GM12865 (cell line): ENCODE data around the gene JAK3.

ENCODE experiments used
- DNase-seq: peaks from one replicate; pipeline ENCODE4 v3.0.0; 2010; ENCODE audit warnings: low read depth
- H3K4me3 ChIP-seq: 2 replicates; pipeline ENCODE4 v1.5.1; 2011; ENCODE audit warnings: mild to moderate bottlenecking, low read depth, low read length, control low read depth
- TF ChIP-seq, protein P1 (sequence below): IDR thresholded peaks from 2 replicates; pipeline ENCODE4 v1.5.1; 2011; ENCODE audit warnings: low read length, control low read depth, low read depth, inconsistent platforms; ENCODE audit not compliant: insufficient read depth; ENCODE audit errors: missing control alignments

The JAK3 gene

DNA sequence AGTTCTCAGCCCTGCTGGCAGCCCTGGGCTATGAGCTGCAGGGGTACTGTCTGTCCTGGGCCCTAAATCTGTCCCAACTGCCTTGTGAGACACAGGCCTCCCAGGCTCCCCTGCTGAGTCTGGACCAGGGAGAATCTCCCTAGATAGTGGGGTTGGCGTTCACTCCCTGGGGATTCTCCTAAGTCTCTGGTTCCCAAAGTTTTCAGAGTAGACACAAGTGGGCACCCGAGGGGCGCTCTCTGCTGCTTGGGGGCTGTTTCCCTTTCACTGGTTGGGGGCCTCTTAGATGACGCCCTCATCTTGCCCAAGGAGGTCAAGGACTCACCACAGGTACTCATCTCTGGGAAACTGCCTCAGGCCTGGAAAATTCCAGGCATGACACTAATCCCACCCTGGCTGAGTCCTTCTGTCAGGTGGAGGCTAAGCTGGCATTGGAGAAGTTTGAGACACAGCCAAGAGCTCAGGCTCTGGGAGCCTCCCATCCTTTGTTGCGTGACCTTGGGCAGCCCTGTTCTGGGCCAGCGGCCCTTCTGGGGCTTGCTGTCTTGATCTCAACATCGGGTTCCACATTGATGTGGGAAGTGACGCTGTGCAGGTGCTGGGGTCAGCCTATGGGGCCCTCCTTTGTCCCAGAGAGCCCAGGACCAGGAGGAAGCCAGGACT, 15.9 kb upstream of the JAK3 start:
- TF ChIP-seq, protein P1, sequence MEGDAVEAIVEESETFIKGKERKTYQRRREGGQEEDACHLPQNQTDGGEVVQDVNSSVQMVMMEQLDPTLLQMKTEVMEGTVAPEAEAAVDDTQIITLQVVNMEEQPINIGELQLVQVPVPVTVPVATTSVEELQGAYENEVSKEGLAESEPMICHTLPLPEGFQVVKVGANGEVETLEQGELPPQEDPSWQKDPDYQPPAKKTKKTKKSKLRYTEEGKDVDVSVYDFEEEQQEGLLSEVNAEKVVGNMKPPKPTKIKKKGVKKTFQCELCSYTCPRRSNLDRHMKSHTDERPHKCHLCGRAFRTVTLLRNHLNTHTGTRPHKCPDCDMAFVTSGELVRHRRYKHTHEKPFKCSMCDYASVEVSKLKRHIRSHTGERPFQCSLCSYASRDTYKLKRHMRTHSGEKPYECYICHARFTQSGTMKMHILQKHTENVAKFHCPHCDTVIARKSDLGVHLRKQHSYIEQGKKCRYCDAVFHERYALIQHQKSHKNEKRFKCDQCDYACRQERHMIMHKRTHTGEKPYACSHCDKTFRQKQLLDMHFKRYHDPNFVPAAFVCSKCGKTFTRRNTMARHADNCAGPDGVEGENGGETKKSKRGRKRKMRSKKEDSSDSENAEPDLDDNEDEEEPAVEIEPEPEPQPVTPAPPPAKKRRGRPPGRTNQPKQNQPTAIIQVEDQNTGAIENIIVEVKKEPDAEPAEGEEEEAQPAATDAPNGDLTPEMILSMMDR, result no peak
- no peak overlapping the region for H3K4me3 ChIP-seq
- no peak for DNase-seq

DNA sequence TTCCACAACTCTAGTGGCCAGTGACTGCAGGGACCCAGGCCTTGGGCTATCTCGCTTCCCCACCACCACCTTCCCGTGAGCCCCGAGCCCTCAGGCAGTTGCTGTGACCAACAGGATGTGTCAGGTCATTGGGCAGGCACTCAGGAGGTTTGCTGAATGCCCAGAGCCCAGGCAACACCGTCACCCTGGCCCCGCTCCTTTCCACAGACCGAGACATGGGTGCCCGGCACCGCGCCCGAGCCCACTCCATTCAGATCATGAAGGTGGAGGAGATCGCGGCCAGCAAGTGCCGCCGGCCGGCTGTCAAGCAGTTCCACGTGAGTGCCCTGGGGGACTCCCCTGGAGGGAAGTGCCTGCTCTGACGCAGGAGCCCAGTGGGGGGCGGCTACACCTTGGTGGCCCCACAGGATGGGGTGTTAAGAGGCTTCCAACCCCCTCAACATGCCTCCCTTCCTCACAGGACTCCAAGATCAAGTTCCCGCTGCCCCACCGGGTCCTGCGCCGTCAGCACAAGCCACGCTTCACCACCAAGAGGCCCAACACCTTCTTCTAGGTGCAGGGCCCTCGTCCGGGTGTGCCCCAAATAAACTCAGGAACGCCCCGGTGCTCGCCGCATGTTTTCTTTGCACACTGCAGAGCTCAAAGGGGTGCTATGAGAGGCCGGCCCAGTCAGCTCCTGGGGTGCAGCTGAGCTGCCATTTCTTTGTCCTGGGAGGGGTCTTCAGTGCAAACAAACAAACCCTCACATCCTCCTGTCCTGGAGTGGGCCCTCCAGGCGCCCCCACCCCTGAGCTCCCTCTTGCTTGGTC, 15.1 kb upstream of the JAK3 start:
- no peak overlapping the region for H3K4me3 ChIP-seq
- TF ChIP-seq, protein P1, result no peak
- peak; percentile 63 for DNase-seq

DNA sequence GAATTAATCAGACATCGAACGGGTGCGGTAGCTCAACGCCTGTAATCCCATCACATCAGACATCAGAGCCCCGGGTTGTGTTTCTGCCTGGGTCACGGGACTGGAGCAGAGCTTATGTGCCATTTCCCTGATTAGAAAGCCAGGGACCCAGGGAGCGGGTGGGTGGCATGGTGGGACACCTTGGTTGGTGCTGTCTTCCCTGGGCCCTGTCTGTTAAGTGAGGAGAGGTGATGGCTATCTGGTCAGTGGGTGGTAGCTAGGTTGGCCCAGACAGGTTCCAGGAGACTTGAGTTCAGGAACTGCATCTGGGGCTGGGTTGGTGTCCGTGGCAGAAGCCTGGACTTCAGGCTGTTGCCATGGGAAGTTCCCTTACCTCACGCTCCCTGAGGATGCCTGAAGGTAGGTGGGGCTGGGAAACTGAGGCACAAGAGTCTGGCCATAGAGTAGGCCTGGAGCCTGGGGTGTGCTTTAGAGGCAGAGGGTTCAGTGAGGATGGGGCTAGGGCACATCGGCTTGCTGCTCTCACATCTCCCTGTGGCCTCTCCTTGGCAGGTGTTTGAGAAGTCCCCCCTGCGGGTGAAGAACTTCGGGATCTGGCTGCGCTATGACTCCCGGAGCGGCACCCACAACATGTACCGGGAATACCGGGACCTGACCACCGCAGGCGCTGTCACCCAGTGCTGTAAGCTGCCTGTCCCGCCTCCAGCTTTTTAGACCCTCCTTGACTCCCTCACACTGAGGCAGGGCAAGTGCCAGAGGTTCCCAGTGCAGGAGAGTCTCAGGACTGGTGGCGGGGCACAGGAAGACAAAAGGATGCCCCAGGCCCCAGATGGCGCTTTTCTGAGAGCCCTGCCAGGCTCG, 14.0 kb upstream of the JAK3 start:
- TF ChIP-seq, protein P1, result no peak
- DNase-seq, result no peak
- H3K4me3 ChIP-seq, result peak overlapping the region; percentile 80

DNA sequence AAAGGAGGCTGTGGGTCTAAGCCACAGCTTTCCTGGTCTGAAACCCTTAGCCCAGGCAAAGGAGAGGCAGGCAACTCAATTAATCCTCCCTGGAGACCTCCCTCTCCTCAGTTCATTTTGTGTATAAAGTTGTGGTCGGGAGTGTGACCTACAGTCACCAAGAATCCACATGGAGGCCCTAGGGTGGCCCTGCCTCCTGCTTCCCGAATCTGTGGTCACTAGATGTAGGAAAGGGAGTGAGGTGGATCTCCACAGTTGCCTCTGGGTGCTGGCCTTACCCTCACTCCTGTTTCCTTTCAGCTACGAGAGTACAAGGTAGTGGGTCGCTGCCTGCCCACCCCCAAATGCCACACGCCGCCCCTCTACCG, 13.2 kb upstream of the JAK3 start:
- no peak for DNase-seq
- peak overlapping the region; percentile 80 for H3K4me3 ChIP-seq
- TF ChIP-seq, protein P1, result no peak

DNA sequence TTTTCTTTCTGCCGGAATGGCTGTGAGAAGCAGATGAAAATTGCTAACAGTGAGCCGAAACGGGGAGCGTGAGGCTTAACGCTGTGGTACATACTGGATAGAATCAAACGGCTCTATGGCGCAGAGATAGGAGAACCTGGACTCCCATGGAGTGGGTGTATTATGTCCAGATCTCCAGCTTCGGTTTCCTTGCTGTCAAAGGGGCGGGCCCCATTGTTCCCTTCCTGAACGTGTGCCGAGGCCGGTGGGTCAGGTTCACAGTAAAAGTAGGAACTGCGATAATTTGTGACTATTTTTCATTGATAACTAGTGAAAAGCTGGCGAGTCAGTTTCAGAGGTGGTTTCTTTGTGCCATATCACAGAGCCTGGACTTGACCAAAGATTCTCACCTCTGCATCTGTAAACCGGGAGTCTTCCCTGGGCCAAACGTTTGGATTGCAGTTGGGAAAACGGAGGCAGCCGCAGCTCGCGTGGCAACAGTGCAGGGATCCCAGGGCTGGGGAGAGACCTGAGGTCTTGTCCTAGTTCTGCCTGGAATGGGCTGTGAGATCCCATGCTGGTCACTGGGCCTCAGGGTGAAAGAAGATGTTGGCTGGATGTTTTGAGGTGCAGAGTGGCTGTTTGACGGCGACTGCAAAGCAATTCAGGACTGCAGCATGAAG, 12.7 kb upstream of the JAK3 start:
- TF ChIP-seq, protein P1, result no peak
- H3K4me3 ChIP-seq, result peak overlapping the region; percentile 80
- DNase-seq, result peak; percentile 32

DNA sequence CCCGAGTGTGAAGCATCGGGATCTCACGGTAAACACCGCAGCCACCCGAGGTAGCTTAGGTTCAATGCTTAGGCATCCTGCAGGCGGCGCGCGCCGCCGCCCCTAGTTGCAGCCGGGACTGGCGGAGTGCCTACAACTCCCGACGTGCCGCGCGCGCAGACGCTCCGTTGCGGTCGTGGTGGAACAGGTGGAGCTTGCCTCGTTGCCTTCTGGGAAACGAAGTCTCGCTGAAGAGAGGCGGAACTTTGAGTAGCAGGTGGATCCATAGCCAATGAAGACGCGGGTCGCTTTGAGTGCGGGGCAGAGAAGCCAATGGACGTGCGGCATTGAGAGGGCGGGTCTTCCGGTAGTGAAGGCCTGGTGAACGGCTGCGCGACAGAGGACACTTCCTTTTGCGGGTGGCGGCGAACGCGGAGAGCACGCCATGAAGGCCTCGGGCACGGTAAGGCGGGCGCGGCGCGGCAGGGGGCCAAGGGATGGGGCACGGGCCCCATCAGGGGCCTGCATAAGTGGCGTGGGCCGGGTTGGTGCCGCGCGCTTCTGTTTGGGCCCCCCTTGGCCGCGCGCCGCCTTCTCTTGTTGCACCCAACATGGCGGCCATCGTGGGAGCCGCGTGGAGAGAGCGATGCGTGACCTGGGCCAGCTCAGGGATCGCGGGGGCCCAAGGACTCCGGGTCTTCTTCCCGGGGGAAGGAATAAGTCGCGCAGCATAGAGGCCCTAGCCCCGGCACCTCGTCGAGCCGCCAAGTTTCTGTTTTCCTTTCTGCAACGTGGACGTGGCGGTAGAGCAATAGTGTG, 11.9 kb upstream of the JAK3 start, which contains the start of gene RPL18A:
RPL18A (plus strand) TSS at position 378 of the 798 bp plus-strand sequence; CDS start at position 425, 47 bp downstream.
- DNase-seq, result peak; percentile 100
- TF ChIP-seq, protein P1, result peak; percentile 96
- peak within 1 kb of the TSS; percentile 80 for H3K4me3 ChIP-seq
